ENCODE results near the gene RNF150. TPM values are rescaled to one million over a fixed set of nuclear protein-coding genes. Genes with fewer than 3 reads are reported as not detected.

RNF150 gene
- total and polyA plus RNA-seq, 12 donors = 4.9 to 88.6 (median 61.3) TPM

GRCh38 chr4:141022111-141022695 lies 111.1 kb downstream of the RNF150 start:
- TF ChIP-seq CTCF (IDR thresholded peaks at IDR 0.05) = no peak
- no peak for TF ChIP-seq POLR2A (IDR thresholded peaks at IDR 0.05)
- H3K9me3 ChIP-seq (replicated peaks in 1 of 3) = no peaks in the 10 kb centered on the region
- no peaks in the 10 kb centered on the region for H3K27me3 ChIP-seq
- H3K36me3 ChIP-seq (replicated peaks in 1 of 2) = no peaks in the 10 kb centered on the region
- intact Hi-C loops (cut with DNase I) = no loop called here
- 86 to 92% (median 88%) methylated on average over 3 of the region's 3 CpGs for WGBS, 4 donors
- H3K4me1 ChIP-seq (replicated peaks in 1 of 2) = peaks cover 31 to 33% of the 10 kb centered on the region in 2 donors
- no peak overlapping the region for H3K4me3 ChIP-seq
- no peak for DNase-seq
- no peak overlapping the region for H3K27ac ChIP-seq

- DNase-seq = no peak
- Histone ChIP-seq H3K36me3 (replicated peaks in 1 of 2) (no peaks in the 10 kb centered on the region), H3K27ac (peak overlapping the region in 3 of 5 donors; percentile 44 to 71 (median 47)), H3K27me3 (no peaks in the 10 kb centered on the region), H3K4me3 (no peak overlapping the region), H3K4me1 (replicated peaks in 1 of 2) (peaks cover 31 to 33% of the 10 kb centered on the region in 2 donors), H3K9me3 (replicated peaks in 1 of 3) (no peaks in the 10 kb centered on the region)
- intact Hi-C loops (cut with DNase I) = no loop called here
- TF ChIP-seq POLR2A (IDR thresholded peaks at IDR 0.05) = no peak
- TF ChIP-seq CTCF (IDR thresholded peaks at IDR 0.05) = no peak
- WGBS, 4 donors = 77 to 81% (median 81%) methylated on average over 3 of the region's 3 CpGs
Measured at GRCh38 chr4:141021397-141022110, 111.7 kb downstream of the RNF150 start.

GRCh38 chr4:141020801-141021261 lies 112.4 kb downstream of the RNF150 start:
- intact Hi-C loops (cut with DNase I) = no loop called here
- DNase-seq = peak in 1 of 7 donors; percentile 15
- no peak overlapping the region for H3K4me3 ChIP-seq
- WGBS, 4 donors = 42 to 61% (median 47%) methylated on average over 3 of the region's 3 CpGs
- H3K27me3 ChIP-seq = no peaks in the 10 kb centered on the region
- H3K9me3 ChIP-seq (replicated peaks in 1 of 3) = no peaks in the 10 kb centered on the region
- H3K27ac ChIP-seq = peak overlapping the region in 3 of 5 donors; percentile 44 to 71 (median 47)
- peaks cover 31 to 33% of the 10 kb centered on the region in 2 donors for H3K4me1 ChIP-seq (replicated peaks in 1 of 2)
- no peak for TF ChIP-seq CTCF (IDR thresholded peaks at IDR 0.05)
- TF ChIP-seq POLR2A (IDR thresholded peaks at IDR 0.05) = no peak
- H3K36me3 ChIP-seq (replicated peaks in 1 of 2) = no peaks in the 10 kb centered on the region

- Histone ChIP-seq H3K9me3 (replicated peaks in 1 of 3) (no peaks in the 10 kb centered on the region), H3K4me1 (replicated peaks in 1 of 2) (peaks cover 31 to 33% of the 10 kb centered on the region in 2 donors), H3K27ac (no peak overlapping the region), H3K4me3 (no peak overlapping the region), H3K27me3 (no peaks in the 10 kb centered on the region), H3K36me3 (replicated peaks in 1 of 2) (no peaks in the 10 kb centered on the region)
- no peak for TF ChIP-seq POLR2A (IDR thresholded peaks at IDR 0.05)
- intact Hi-C loops (cut with DNase I) = loop anchor here in 1 of 2 donors (10.0 kb wide), 1 partner anchor 105 kb away; no protein-coding TSS in a partner anchor
- WGBS, 4 donors = 82 to 87% (median 85%) methylated on average over 4 of the region's 4 CpGs
- DNase-seq = no peak
Measured at GRCh38 chr4:141019768-141020167, 113.5 kb downstream of the RNF150 start.

Measured in adrenal gland (tissue), 12 donors.